ENCODE data around the gene IL26.

GRCh38 chr12:68246350-68246749, 20.7 kb upstream of the IL26 start:
- TF ChIP-seq CTCF (IDR thresholded peaks at IDR 0.05) = no peak
- no peak for TF ChIP-seq POLR2AphosphoS5 (IDR thresholded peaks at IDR 0.05)
- no peak for TF ChIP-seq POLR2A (IDR thresholded peaks at IDR 0.05)
- TF ChIP-seq EP300 (IDR thresholded peaks at IDR 0.05) = no peak

All from suprapubic skin (tissue), 4 donors.